Middle frontal gyrus (tissue), 1 donor: Measurements from ENCODE around the gene TCEANC2.

Experiments used
- DNase-seq: peaks from one replicate; pipeline ENCODE4 v3.0.0-alpha.2; 2015; ENCODE audit warnings: low spot score; ENCODE audit errors: extremely low spot score

Gene TCEANC2

DNA sequence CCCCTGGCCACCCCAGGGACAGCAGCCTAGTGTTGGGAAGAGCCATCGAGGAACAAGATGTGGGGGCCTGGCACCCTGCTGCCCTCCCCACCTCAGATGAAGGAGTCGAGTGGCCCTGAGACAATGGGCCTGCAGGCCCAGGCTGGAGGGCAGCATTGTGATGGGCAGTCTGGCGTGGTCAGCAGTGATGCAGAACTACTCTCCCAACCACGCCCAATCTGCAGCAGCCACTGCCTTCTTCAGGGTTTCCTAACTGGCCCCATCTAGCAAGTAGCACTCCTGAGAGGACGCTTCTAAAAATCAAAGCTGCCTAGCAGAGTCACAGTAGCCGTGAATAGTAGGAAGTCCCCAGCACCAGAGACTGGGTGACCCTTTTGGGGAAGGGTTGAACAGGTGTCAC is 80.9 kb downstream of the TCEANC2 start:
- DNase-seq: no peak

GRCh38 chr1:54135436-54136120 is 82.2 kb downstream of the TCEANC2 start:
- no peak for DNase-seq

GRCh38 chr1:54136269-54136896 is 83.0 kb downstream of the TCEANC2 start:
- DNase-seq: no peak

DNA sequence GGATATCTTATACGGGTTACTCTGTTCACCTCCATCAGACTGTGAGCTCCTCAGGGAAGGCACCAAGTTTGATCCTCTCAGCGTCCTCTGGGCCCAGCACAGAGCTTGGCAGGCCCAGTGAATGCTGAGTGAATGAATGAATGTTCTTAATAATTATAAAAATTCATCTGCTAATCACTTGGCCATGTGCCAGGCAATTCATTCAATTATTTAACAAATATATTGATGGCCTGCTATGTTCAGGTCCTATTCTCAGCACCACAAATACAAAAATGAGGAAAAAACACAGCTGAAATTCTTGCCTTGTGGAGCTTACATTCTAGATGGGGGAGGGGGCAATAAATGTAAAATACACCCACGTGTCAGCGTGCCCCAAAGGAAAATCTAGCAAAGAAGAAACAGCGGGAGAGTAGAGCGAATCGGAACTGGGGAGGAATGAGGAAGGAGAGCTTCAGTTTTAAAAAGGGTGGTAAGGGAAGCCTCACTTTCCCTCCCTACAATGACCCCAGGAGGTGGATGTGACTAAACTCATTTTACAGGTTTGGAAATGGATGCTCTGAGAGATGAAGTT is 83.6 kb downstream of the TCEANC2 start:
- DNase-seq: no peak

DNA sequence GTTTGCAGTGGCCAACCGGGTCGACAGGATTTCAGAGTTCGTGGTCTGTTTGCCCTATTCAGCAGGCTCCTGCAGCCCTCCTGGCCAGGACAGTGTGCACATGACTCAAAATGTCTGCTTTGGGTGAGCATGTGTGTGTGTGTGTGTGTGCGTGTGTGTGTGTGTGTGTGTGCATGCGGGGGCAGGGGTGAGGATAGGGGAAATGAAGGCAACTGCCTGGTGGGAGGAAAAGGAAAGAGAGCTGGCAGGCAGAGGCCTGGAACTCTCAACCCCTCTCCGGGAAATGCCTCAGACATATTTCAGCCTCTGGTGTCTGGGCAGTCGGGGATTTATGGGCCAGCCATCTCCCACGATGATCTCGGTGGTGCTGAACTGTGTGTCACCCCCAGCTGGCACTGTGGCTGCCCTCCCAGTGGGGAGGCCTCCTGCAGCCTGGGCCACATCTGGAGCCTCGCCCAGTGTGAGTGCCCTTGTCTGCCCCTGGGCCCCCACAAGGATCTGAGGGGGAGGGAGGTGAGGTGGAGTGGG is 84.2 kb downstream of the TCEANC2 start:
- no peak for DNase-seq

DNA sequence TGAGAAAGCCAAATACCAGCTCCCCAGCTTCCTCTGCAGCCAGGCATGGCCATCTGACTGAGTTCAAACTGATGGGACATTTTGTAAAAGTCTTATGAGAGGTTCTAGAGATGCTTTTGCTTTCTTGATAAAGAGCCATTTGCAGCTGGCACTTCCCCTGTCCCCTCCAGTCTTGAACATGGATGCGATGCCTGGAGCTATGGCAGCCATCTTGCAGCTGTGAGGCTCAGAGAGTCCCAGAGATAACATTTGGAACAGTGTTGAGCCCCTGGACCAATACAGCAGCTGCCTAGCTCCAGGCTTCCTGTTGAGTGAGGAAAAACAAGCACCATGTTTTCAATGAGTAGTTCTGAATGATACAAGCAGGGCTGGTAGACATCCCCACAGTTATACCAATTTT is 85.6 kb downstream of the TCEANC2 start:
- DNase-seq: no peak

DNA sequence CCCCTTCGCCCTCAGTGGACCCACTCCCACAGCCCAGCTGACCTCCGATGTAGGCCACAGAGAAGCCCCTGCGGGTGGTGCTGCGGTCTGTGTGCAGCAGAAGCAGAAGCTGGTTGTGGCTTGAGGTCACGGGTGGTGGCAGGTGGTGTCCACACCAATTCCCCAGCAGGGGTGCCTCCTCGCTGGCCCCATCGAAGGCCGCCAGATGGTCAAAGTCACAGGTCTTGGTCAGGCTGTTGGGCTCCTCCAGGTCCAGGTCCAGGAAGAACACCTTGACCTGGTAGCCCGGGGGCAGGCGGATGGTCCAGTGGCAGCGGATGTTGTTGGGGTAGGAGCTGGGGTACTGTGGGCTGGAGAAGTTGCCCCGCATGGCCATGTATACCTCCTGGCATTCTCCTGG is 86.3 kb downstream of the TCEANC2 start:
- DNase-seq: no peak

- DNase-seq: no peak
Measured at GRCh38 chr1:54142146-54142900, 88.9 kb downstream of the TCEANC2 start.

DNA sequence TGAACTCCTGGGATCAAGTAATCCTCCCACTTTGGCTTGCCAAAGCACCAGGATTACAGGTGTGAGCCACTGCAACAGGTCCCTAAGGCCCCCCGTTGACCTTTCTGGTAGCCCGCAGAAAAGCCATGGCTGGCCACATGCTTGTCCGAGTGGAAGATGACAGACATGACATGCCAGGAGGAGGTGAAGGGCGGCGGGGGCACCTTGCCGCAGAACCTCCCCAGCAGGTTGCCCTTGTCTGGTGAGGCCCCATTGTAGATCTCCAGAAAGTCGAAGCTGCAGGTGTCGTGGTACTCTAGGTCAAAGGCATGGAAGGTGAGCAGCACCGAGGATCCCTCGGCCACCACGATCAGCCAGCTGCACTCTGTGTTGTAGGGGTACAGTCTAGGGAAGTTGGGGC is 91.0 kb downstream of the TCEANC2 start:
- DNase-seq: no peak

DNA sequence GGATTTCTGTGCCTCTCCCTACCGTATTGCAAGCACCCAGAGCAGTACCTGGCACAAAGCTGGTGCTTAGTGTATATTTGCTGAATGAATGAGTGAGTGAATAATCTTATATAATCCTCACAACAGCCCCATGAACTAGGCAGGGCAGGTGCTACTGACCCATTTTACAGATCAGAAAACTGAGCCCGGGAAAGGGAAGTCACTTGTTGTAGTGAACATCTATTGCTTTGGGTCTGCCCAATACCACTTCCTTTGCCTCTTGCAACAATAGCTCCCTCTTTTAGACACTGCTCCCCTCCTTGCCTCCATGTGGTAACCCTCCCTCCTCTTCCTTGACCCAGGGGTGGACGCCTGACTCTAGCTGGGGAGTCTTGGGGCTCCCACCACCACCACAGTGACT is 96.3 kb downstream of the TCEANC2 start:
- DNase-seq: no peak

GRCh38 chr1:54151013-54151412 is 97.6 kb downstream of the TCEANC2 start:
- DNase-seq: no peak

DNA sequence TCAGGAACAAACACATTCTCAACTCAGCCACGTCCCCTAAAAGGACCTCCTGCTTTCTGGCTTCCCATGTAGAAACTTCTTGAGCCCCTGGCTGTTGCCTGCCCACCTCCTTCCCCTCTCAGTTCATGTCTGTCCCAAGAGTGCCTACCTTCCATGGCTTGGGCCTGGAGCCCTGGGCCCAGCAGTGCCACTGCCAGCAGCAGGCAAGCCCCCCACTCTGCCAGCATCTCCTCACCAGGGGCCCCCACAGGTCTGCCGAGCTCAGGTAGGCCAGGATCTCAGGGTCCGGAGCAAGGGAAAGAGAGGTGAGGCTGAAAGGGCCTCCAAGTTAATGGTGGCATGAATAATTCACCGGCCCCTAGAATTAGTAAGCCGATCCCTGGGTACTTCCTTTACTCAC is 99.3 kb downstream of the TCEANC2 start, which contains the start of gene CDCP2:
Gene CDCP2, minus strand, starts transcription at position 305 of the 400 bp plus-strand sequence. Its CDS starts 78 bp downstream, at position 227.
- DNase-seq: no peak

DNA sequence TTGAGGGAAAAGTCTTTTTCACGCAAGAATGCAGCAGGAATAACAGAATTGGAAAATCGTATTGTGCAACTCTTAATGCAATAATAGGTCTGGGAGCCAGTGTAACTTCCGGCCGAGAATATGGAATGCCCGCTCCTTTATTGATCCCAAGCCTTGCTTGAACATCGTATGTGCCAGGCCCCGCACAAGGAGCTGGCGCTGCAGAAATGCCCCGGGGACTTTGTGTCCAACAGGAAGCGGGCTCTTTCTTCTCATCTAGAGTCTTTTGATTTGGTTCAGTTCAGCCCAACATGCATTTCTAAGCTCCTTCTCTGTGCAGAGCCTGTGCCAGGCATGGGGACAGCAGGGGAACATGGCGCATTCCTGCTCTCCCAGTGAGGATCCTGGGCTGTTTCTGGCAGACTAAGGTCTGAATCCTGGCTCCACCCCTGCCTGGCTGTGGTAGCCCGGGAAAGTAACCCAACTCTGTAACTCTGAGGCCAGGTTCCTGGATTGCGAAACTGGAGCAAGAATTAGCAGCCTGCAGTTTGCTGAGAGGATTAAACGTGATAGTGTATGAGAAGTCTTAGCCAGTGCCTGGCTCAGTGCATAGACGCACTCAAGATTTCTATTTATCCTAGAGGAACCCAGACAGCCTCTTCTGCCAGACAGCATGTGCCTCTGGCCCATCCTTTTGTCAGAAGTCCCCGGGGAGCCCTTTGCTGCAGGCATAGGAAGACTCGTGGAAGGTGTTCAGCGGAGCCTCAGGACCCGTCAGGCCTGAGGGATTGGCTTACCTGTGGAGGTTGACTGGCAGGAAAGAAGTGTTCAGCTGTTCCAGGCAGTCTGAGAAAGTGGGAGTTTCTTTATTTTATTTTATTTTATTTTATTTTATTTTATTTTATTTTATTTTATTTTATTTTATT is 100.4 kb downstream of the TCEANC2 start:
- no peak for DNase-seq
